HCT116 (cell line): ENCODE data around the gene PCMTD2. TPM values are rescaled to one million over a fixed set of nuclear protein-coding genes. Genes with fewer than 3 reads are reported as not detected.

Experiments used
- ATAC-seq: fragments of 200-7000 bp; cut with Tn5 transposase; 2 replicates; pipeline ENCODE4 v1.9.1; 2020; ENCODE audit warnings: mild to moderate bottlenecking, moderate library complexity
- BruUV-seq: library from RNA; stranded (reverse); fragments of 400-500 nt; replicated peaks from 2 replicates; lab custom pipeline; 2021; lab: Mats Ljungman, UMichigan
- CTCF ChIA-PET: fragments of 300-600 bp; sonication (Branson Sonifier 250); formaldehyde crosslinking; loops from one replicate; lab custom pipeline; 2021; ENCODE audit warnings: antibody characterized with exemption; lab: Charles Lee
- POLR2A ChIA-PET: fragments of 300-600, 350-600 bp; sonication (Branson Sonifier 250); formaldehyde crosslinking; loops from one replicate; lab custom pipeline; 2021; ENCODE audit warnings: antibody characterized with exemption; lab: Charles Lee
- RAD21 ChIA-PET, 2 experiments: fragments of 300-600 bp; sonication (Branson Sonifier 250); formaldehyde crosslinking; loops; one replicate each; lab custom pipeline; 2023; ENCODE audit warnings: low total read pairs in 2 of 2; ENCODE audit not compliant: uncharacterized antibody in 2 of 2, unreplicated experiment in 2 of 2, low non-redundant PET in 1 of 2; lab: Charles Lee
- DNase-seq: peaks from one replicate; pipeline ENCODE4 v3.0.0-alpha.2; 2010; ENCODE audit warnings: low read depth, low spot score
- H2AFZ ChIP-seq: fragments of 200-600 bp; shearing (Covaris generic), sonication (generic); 2 replicates; pipeline ENCODE4 v1.6.1; 2017; ENCODE audit warnings: low read depth, mixed run types, mixed read lengths, antibody characterized with exemption, low read length; ENCODE audit not compliant: poor library complexity, severe bottlenecking
- H3K27ac ChIP-seq: 2 replicates; pipeline ENCODE4 v1.5.1; 2012; ENCODE audit warnings: low read depth, low read length
- H3K27me3 ChIP-seq: fragments of 200-600 bp; sonication (generic); 2 replicates; pipeline ENCODE4 v1.6.1; 2016; ENCODE audit warnings: mixed run types, low read length, mixed read lengths; ENCODE audit not compliant: insufficient read depth
- H3K36me3 ChIP-seq, 2 experiments: fragments of 200-500 bp in 1 of 2; fragments of 200-600 bp in 1 of 2; sonication (Bioruptor generic) in 1 of 2; sonication (generic) in 1 of 2; 2 replicates each; pipeline versions ENCODE4 v1.5.1 to v1.6.1; 2014 to 2016; ENCODE audit warnings: low read length in 2 of 2, inconsistent platforms in 1 of 2, mixed read lengths in 1 of 2, mixed run types in 1 of 2; ENCODE audit not compliant: insufficient read depth in 2 of 2, control insufficient read depth in 1 of 2
- H3K4me1 ChIP-seq, 2 experiments: fragments of 200-600 bp in 1 of 2; sonication (generic) in 1 of 2; 2 replicates each; pipeline versions ENCODE4 v1.5.1 to v1.6.1; 2012 to 2017; ENCODE audit warnings: low read length in 2 of 2, inconsistent platforms in 1 of 2, mild to moderate bottlenecking in 1 of 2, mixed read lengths in 1 of 2, mixed run types in 1 of 2, moderate library complexity in 1 of 2; ENCODE audit not compliant: insufficient read depth in 2 of 2, control insufficient read depth in 1 of 2
- H3K4me2 ChIP-seq: fragments of 200-600 bp; sonication (generic); 2 replicates; pipeline ENCODE4 v1.6.1; 2017; ENCODE audit warnings: mixed run types, low read length, mixed read lengths
- H3K4me3 ChIP-seq, 2 experiments: fragments of 200-600 bp in 1 of 2; sonication (generic) in 1 of 2; replicated peaks in 1 of 2; 2 replicates each; pipeline ENCODE4 v1.5.1; 2011 to 2016; ENCODE audit warnings: low read length in 2 of 2, control low read depth in 1 of 2, low read depth in 1 of 2, mild to moderate bottlenecking in 1 of 2, mixed read lengths in 1 of 2, mixed run types in 1 of 2
- H3K79me2 ChIP-seq: fragments of 200-600 bp; sonication (generic); 2 replicates; pipeline ENCODE4 v1.6.1; 2017; ENCODE audit warnings: mild to moderate bottlenecking, mixed run types, low read length, moderate library complexity, mixed read lengths; ENCODE audit not compliant: insufficient read depth
- H3K9ac ChIP-seq: fragments of 200-600 bp; sonication (generic); 2 replicates; pipeline ENCODE4 v1.6.1; 2016; ENCODE audit warnings: low read length, mixed read lengths
- H3K9me2 ChIP-seq: fragments of 200-600 bp; sonication (generic), shearing (Covaris generic); 2 replicates; pipeline ENCODE4 v1.6.1; 2017; ENCODE audit warnings: mixed run types, mild to moderate bottlenecking, moderate library complexity; ENCODE audit not compliant: insufficient read depth
- H3K9me3 ChIP-seq, 2 experiments: fragments of 200-500 bp in 1 of 2; fragments of 200-600 bp in 1 of 2; sonication (Bioruptor generic) in 1 of 2; sonication (generic) in 1 of 2; 2 replicates each; pipeline ENCODE4 v1.6.1; 2014 to 2017; ENCODE audit warnings: low read length in 2 of 2, mixed read lengths in 2 of 2, inconsistent platforms in 1 of 2, low read depth in 1 of 2, mild to moderate bottlenecking in 1 of 2, mixed run types in 1 of 2, moderate library complexity in 1 of 2; ENCODE audit not compliant: control insufficient read depth in 1 of 2, insufficient read depth in 1 of 2
- H4K20me1 ChIP-seq: fragments of 200-600 bp; sonication (generic), shearing (Covaris generic); 2 replicates; pipeline ENCODE4 v1.6.1; 2017; ENCODE audit warnings: mixed run types, mild to moderate bottlenecking, moderate library complexity; ENCODE audit not compliant: insufficient read depth
- intact Hi-C: fragments of 100-400 bp; cut with micrococcal nuclease; formaldehyde crosslinking; loops from 2 replicates; pipeline ENCODE4 v1.10.0; 2022
- total RNA-seq: library from RNA; stranded (reverse); gene quantifications from one replicate; pipeline ENCODE4 v1.2.1, GENCODE V29; 2021; ENCODE audit not compliant: unreplicated experiment
- TF ChIP-seq, protein P1 (sequence below): IDR thresholded peaks from 2 replicates; pipeline ENCODE4 v1.6.1; 2012
- TF ChIP-seq, protein P2 (sequence below), 3 experiments: fragments of 200-600 bp in 1 of 3; sonication (generic) in 1 of 3; IDR thresholded peaks in 2 of 3; conservative IDR thresholded peaks in 1 of 3; 2 replicates each; pipeline ENCODE4 v1.5.1; 2012 to 2017; ENCODE audit warnings: low read depth in 2 of 3, low read length in 2 of 3, antibody characterized with exemption in 1 of 3, borderline replicate concordance in 1 of 3, control low read depth in 1 of 3, mild to moderate bottlenecking in 1 of 3, mixed read lengths in 1 of 3, mixed run types in 1 of 3, moderate library complexity in 1 of 3; ENCODE audit not compliant: insufficient read depth in 1 of 3
- TF ChIP-seq, protein P3 (sequence below): IDR thresholded peaks from 2 replicates; pipeline ENCODE4 v1.6.1; 2011; ENCODE audit warnings: mild to moderate bottlenecking, low read length, moderate library complexity; ENCODE audit not compliant: insufficient replicate concordance; ENCODE audit errors: extremely low read depth

Gene PCMTD2
- total RNA-seq, 1 experiment from 2014 or later, result 44.7 TPM

DNA sequence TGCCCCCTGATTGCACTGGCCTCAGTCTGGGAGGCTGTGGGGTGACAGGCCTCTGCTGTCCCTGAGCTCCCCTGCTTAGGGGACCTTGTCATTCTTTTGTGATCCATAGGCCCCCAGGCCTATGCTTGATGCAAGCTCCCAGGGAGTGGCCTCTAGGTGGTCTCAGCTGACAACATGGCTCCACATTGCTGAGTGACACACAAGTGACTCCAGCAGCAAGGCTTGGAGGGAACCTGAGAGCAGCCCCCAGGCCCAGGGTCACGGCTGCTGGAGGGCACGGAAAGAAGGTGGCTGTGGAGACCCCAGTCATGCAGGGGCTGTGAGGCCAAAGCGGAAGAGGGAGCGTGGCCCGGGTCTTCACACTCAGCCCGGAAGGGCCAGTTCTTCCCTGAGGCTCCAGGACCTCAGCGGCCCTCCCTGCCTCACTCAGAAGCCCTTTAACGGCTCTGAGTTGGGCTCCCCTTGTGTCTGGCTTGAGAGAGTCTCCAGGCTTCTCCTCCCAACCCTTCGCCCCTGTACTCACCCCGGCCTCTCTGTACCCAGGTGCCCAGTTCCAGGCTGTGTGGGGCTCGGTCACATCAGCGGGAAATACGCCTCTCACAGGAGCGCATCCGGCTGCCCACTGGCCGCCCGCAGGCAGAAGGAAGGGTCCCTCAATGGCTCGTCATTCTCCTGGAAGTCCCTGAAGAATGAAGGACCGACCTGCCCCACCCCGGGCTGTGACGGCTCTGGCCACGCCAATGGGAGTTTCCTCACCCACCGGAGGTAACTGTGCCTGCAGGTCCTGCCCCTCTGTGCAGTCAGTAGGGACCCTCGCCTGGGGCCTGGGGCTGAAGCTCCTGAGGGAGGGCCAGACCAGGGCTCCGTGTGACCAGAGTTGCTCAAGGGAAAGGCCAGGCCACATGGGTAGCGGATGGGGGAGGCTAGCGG, 23.7 kb upstream of the PCMTD2 start:
- H3K9me3 ChIP-seq, result no peaks in the 10 kb centered on the region
- no peaks in the 10 kb centered on the region for H3K36me3 ChIP-seq
- no peaks in the 10 kb centered on the region for H3K9me2 ChIP-seq
- H3K27me3 ChIP-seq, result no peaks in the 10 kb centered on the region
- peaks cover 0 to 4% of the 10 kb centered on the region in 2 experiments; a peak in 1 of 4 replicates for H3K4me1 ChIP-seq
- ChIA-PET POLR2A (no interaction called here), RAD21 (no interaction called here), CTCF (no interaction called here)
- DNase-seq (no peak), ATAC-seq (no peak)
- H2AFZ ChIP-seq, result no peak overlapping the region
- H3K27ac ChIP-seq, result no peak overlapping the region
- no peaks in the 10 kb centered on the region for H4K20me1 ChIP-seq
- intact Hi-C loops, result no loop called here
- H3K4me3 ChIP-seq, result no peak overlapping the region
- TF ChIP-seq, protein P1, sequence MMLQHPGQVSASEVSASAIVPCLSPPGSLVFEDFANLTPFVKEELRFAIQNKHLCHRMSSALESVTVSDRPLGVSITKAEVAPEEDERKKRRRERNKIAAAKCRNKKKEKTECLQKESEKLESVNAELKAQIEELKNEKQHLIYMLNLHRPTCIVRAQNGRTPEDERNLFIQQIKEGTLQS, result no peak
- TF ChIP-seq, protein P2, sequence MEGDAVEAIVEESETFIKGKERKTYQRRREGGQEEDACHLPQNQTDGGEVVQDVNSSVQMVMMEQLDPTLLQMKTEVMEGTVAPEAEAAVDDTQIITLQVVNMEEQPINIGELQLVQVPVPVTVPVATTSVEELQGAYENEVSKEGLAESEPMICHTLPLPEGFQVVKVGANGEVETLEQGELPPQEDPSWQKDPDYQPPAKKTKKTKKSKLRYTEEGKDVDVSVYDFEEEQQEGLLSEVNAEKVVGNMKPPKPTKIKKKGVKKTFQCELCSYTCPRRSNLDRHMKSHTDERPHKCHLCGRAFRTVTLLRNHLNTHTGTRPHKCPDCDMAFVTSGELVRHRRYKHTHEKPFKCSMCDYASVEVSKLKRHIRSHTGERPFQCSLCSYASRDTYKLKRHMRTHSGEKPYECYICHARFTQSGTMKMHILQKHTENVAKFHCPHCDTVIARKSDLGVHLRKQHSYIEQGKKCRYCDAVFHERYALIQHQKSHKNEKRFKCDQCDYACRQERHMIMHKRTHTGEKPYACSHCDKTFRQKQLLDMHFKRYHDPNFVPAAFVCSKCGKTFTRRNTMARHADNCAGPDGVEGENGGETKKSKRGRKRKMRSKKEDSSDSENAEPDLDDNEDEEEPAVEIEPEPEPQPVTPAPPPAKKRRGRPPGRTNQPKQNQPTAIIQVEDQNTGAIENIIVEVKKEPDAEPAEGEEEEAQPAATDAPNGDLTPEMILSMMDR (IDR thresholded peaks at IDR 0.05 in 2 of 3, conservative IDR thresholded peaks at IDR 0.05 in 1 of 3; ENCODE audit: borderline replicate concordance in 1 of 3, insufficient read depth in 1 of 3, low read depth in 2 of 3, low read length in 2 of 3), result no peak
- TF ChIP-seq, protein P3, sequence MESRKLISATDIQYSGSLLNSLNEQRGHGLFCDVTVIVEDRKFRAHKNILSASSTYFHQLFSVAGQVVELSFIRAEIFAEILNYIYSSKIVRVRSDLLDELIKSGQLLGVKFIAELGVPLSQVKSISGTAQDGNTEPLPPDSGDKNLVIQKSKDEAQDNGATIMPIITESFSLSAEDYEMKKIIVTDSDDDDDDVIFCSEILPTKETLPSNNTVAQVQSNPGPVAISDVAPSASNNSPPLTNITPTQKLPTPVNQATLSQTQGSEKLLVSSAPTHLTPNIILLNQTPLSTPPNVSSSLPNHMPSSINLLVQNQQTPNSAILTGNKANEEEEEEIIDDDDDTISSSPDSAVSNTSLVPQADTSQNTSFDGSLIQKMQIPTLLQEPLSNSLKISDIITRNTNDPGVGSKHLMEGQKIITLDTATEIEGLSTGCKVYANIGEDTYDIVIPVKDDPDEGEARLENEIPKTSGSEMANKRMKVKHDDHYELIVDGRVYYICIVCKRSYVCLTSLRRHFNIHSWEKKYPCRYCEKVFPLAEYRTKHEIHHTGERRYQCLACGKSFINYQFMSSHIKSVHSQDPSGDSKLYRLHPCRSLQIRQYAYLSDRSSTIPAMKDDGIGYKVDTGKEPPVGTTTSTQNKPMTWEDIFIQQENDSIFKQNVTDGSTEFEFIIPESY, result no peak
- BruUV-seq, result no TSS peak
- H3K9ac ChIP-seq, result no peak overlapping the region
- no peak overlapping the region for H3K4me2 ChIP-seq
- H3K79me2 ChIP-seq, result no peaks in the 10 kb centered on the region
